ENCODE results near the gene AMMECR1. TPM values are rescaled to one million over a fixed set of nuclear protein-coding genes. Genes with fewer than 3 reads are reported as not detected.
"Not testable (repeated sequence)": the region's sequence is repeated elsewhere in the genome, so short reads cannot be mapped to it uniquely, and the experiment has no call there.

The AMMECR1 gene
- total RNA-seq, 4 donors from 2014 or later = 1.7 to 2.5 (median 1.9) TPM

DNA sequence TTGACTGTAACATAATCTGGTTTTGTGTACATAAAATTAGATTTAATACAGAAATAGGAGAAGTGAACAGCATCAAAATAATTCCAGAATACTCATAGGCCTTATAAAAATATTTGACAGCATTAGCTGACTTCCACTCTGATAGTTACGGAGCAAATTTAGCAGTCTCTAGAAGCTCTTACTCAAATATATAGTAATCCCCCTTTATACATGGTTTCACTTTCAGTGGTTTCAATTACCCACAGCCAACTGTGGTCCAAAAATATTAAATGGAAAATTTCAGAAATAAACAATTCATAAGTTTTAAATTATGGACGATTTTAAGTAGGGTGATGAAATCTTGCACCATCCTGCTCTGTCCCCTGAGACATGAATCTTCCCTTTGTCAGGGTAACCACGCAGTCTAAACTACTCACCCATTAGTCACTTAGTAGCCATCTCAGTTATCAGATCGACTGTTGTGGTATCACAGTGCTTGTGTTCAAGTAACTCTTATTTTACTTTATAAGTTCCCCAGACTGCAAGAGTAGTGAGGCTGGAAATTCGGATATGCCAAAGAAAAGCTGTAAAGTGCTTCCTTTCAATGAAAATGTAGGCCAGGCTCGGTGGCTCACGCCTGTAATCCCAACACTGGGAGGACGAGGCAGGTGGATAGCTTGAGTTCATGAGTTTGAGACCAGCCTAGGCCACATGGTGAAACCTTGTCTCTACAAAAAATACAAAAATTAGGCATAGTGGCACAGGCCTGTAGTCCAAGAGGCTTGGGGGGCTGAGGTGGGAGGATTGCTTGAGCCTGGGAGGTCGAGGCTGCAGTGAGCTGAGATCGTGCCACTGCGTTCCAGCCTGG lies 23.5 kb upstream of the AMMECR1 start:
- no peak for DNase-seq (ENCODE audit: extremely low spot score)
- Histone ChIP-seq H3K9me3 (no peaks in the 10 kb centered on the region), H3K27me3 (no peaks in the 10 kb centered on the region), H3K4me3 (no peak overlapping the region), H3K4me1 (no peaks in the 10 kb centered on the region), H3K27ac (replicated peaks in 1 of 4) (no peak overlapping the region), H3K36me3 (no peaks in the 10 kb centered on the region)
- WGBS = 70% methylated on average over 11 of the region's 11 CpGs
- no peak for TF ChIP-seq EP300 (IDR thresholded peaks at IDR 0.05)
- TF ChIP-seq POLR2A (IDR thresholded peaks at IDR 0.05; ENCODE audit: low read depth) = no peak
- no peak for TF ChIP-seq POLR2AphosphoS5 (IDR thresholded peaks at IDR 0.05)
- TF ChIP-seq, protein P1, sequence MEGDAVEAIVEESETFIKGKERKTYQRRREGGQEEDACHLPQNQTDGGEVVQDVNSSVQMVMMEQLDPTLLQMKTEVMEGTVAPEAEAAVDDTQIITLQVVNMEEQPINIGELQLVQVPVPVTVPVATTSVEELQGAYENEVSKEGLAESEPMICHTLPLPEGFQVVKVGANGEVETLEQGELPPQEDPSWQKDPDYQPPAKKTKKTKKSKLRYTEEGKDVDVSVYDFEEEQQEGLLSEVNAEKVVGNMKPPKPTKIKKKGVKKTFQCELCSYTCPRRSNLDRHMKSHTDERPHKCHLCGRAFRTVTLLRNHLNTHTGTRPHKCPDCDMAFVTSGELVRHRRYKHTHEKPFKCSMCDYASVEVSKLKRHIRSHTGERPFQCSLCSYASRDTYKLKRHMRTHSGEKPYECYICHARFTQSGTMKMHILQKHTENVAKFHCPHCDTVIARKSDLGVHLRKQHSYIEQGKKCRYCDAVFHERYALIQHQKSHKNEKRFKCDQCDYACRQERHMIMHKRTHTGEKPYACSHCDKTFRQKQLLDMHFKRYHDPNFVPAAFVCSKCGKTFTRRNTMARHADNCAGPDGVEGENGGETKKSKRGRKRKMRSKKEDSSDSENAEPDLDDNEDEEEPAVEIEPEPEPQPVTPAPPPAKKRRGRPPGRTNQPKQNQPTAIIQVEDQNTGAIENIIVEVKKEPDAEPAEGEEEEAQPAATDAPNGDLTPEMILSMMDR (IDR thresholded peaks at IDR 0.05) = no peak
- intact Hi-C loops (cut with DNase I) = no loop called here

GRCh38 chrX:110338935-110339334 lies 21.1 kb upstream of the AMMECR1 start:
- DNase-seq (ENCODE audit: extremely low spot score) = no peak
- H3K4me1 ChIP-seq = no peaks in the 10 kb centered on the region
- 64% methylated on average over 4 of the region's 4 CpGs for WGBS
- intact Hi-C loops (cut with DNase I) = no loop called here
- TF ChIP-seq, protein P1 (IDR thresholded peaks at IDR 0.05) = no peak
- TF ChIP-seq EP300 (IDR thresholded peaks at IDR 0.05) = no peak
- TF ChIP-seq POLR2AphosphoS5 (IDR thresholded peaks at IDR 0.05) = no peak
- no peak for TF ChIP-seq POLR2A (IDR thresholded peaks at IDR 0.05; ENCODE audit: low read depth)
- H3K9me3 ChIP-seq = no peaks in the 10 kb centered on the region
- no peaks in the 10 kb centered on the region for H3K36me3 ChIP-seq
- H3K27ac ChIP-seq (replicated peaks in 1 of 4) = no peak overlapping the region
- no peak overlapping the region for H3K4me3 ChIP-seq
- no peaks in the 10 kb centered on the region for H3K27me3 ChIP-seq

DNA sequence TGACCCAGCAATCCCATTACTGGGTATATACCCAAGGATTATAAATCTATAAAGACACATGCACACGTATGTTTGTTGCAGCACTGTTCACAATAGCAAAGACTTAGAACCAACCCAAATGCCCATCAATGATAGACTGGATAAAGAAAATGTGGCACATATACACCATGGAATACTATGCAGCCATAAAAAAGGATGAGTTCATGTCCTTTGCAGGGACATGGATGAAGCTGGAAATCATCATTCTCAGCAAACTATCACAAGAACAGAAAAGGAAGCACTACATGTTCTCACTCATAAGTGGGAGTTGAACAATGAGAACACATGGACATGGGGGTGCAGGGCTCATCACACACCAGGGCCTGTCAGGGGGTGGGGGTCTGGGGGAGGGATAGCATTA lies 15.6 kb upstream of the AMMECR1 start:
- H3K4me1 ChIP-seq; H3K9me3 ChIP-seq; DNase-seq (ENCODE audit: extremely low spot score); H3K36me3 ChIP-seq; H3K27ac ChIP-seq (replicated peaks in 1 of 4); H3K27me3 ChIP-seq; intact Hi-C loops (cut with DNase I); H3K4me3 ChIP-seq: not testable (repeated sequence)
- WGBS = 93% methylated on average over 1 of the region's 1 CpG

- H3K27me3 ChIP-seq = no peaks in the 10 kb centered on the region
- no peak overlapping the region for H3K4me3 ChIP-seq
- peaks cover 0 to 5% (median 0%) of the 10 kb centered on the region in 4 donors for H3K9me3 ChIP-seq
- no peaks in the 10 kb centered on the region for H3K4me1 ChIP-seq
- 68% methylated on average over 3 of the region's 3 CpGs for WGBS
- H3K36me3 ChIP-seq = no peaks in the 10 kb centered on the region
- TF ChIP-seq EP300 (IDR thresholded peaks at IDR 0.05) (no peak), POLR2AphosphoS5 (IDR thresholded peaks at IDR 0.05) (no peak), POLR2A (IDR thresholded peaks at IDR 0.05; ENCODE audit: low read depth) (no peak)
- TF ChIP-seq, protein P1 (IDR thresholded peaks at IDR 0.05) = no peak
- intact Hi-C loops (cut with DNase I) = no loop called here
- no peak for DNase-seq (ENCODE audit: extremely low spot score)
- H3K27ac ChIP-seq (replicated peaks in 1 of 4) = no peak overlapping the region
These were observed 13.7 kb upstream of the AMMECR1 start for GRCh38 chrX:110331444-110332030.

DNA sequence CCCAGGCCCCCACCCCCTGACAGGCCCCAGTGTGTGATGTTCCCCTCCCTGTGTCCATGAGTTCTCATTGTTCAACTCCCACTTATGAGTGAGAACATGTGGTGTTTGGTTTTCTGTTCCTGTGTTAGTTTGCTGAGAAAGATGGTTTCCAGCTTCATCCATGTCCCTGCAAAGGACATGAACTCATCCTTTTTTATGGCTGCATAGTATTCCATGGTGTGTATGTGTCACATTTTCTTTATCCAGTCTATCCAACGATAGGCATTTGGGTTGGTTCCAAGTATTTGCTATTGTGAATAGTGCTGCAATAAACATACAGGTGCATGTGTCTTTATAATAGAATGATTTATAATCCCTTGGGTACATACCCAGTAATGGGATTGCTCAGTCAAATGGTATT lies 10.7 kb upstream of the AMMECR1 start:
- 71% methylated on average over 1 of the region's 1 CpG for WGBS
- DNase-seq (ENCODE audit: extremely low spot score); H3K4me1 ChIP-seq; H3K27me3 ChIP-seq; H3K27ac ChIP-seq (replicated peaks in 1 of 4); intact Hi-C loops (cut with DNase I); H3K36me3 ChIP-seq; H3K4me3 ChIP-seq: not testable (repeated sequence)
- peaks cover 0 to 15% (median 0%) of the 10 kb centered on the region in 4 donors for H3K9me3 ChIP-seq
